NCI-H1417 (cell line): ENCODE measurements around the gene SLC30A1.

Experiments
- DNase-seq, 3 experiments: peaks; one replicate each; lab custom pipeline; 2025; lab: John Stamatoyannopoulos, UW

SLC30A1 gene

DNA sequence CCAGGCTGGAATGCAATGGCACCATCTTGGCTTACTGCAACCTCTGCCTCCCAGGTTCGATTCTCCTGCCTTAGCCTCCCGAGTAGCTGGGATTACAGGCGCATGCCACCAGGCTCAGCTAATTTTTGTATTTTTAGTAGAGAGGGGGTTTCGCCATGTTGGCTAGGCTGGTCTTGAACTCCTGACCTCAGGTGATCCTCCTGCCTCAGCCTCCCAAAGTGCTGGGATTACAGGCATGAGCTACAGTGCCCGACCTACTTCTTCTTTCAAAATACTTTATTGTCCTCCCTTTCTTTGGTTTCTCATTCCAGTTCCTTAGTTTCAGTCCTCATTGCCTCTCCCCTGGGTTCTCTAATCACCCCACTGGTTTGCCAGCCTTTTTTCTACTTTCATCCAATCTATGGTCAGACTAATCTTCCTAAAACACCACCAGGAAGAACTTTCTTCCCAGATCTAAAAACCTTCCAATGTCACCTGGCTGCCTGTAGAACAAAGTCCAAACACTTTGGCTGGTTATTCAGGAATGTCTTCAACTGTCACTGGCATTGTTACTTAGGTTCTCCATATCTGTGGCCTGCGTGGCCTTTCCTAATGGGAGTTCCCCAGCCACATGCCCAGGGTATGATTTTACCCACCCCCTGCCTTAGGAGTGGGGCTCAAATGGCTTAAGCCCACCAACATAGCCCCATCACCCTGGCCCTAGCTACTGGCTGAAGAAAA, 29.0 kb upstream of the SLC30A1 start:
- no peak for DNase-seq

GRCh38 chr1:211606914-211607753, 28.2 kb upstream of the SLC30A1 start:
- no peak for DNase-seq

DNA sequence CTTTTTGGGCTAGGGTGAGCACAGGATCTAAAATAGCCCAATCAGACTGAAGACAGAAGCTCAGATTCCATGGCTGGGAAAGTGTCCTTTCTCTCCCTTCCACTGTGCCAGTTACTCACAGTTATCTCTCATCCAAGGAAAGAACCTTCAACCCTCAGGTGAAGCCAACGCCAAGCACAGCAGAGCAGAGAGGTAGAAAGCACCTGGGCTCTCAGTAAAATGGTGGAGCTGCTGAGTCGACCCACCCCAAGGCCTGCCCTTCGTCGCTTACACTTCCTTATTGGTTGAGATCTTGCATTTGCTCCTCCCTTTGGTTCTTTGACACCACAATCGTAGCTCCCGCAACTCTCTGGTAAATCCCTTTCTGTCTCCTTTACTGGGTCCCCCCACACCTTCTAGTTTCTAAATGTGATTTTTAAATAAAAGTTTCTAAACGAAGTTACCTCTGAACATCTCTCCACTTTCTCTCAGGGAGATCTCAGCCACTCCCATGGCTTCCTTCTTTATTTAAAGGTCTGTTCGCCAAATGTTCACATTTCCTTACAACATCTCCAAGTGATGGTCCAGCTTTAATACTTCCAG, 27.5 kb upstream of the SLC30A1 start:
- no peak for DNase-seq

DNA sequence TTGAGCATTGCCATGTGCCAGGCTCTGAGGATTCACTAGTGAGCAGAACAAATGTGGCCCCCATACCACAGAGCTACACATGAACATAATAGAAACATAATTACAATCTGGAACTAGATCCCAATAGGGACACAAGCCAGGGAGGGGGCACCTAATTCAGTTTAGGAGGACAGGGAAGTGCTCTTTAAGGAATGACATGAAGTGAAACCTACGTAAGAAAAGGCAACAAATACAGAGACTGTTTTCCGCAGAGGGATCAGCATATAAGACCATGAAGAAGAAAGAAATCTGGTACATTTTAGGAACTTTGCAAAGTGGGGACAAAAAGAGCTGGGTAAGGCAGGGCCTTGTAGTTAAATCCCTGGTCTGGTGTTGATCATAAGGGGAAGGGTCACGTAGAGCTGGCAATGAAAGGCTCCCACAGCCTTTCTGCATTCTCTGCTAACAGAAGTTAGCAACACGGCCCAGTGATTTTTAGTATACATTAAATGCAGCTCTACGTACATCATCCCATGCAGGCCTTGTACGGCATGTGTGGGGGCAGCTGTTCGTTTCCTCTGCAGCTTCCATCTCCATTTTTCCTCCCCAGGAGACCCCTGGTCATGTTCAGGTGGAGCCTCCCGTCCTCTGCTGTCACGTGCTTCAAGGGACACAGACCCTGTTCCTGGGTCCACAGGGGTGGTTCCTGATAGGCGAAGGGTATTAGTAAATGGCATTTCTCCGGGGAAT, 26.8 kb upstream of the SLC30A1 start:
- no peak for DNase-seq

GRCh38 chr1:211605034-211605433, 26.1 kb upstream of the SLC30A1 start:
- DNase-seq: no peak

DNA sequence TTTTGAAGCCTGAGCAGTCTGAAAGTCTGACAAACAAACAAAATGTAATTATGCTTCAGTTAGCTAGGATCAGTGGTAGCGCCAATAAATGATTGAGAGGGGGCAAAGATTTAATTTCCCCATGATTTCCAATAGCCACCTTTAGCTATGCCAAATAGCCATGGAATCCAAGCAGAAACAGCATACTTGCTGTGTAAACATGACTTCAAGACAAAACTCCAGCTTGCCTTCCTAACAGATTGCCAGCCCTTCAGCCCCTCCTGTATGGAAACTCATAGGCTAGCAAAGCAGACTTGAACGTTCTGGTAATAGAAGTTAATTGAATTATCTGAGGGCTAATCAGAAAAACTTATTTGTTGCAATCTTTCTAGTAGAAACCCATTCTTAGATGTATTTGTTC, 25.6 kb upstream of the SLC30A1 start:
- DNase-seq: no peak

GRCh38 chr1:211603713-211604112, 24.8 kb upstream of the SLC30A1 start:
- no peak for DNase-seq

DNA sequence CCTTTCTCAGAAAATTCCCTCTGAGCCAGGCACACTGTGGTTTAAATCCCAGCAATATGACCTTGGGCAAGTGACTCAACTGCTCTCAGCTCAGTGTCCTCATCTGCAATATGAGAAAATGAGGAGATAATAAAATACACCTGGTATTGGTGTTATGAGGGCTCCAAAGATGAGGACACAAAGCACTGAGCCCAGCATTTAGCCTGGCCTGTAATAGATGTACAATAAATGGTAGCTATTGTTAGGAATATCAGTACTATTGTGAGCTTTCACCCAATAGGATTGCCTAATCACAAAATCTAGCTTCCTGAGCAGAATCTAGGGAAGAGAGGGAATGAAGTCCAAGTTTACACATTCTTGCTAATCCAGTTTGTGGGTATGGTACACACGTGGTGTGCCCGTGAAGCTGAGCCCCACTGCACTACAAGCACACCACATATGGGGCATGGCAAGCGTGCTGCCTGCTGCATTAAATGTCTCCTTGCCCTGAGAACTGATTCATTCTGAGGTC, 24.3 kb upstream of the SLC30A1 start:
- no peak for DNase-seq

- no peak for DNase-seq
These were observed 23.2 kb upstream of the SLC30A1 start for GRCh38 chr1:211601982-211602670.

DNA sequence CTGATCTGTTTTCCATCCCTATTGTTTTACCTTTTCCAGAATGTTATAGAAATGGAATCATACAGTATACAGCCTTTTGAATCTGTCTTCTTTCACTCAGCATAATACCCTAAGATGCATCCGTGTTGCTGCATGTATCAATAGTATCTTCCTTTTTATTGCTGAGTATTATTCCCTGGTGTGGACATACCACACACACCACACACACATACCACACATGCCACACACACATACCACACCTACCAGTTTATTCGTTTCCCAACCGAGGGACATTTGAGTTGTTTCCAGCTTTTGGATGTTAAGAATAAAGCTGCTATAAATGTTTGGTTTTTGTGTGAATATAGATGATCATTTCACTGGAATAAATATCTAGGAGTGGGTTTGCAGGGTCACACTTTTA, 22.2 kb upstream of the SLC30A1 start:
- no peak for DNase-seq

DNA sequence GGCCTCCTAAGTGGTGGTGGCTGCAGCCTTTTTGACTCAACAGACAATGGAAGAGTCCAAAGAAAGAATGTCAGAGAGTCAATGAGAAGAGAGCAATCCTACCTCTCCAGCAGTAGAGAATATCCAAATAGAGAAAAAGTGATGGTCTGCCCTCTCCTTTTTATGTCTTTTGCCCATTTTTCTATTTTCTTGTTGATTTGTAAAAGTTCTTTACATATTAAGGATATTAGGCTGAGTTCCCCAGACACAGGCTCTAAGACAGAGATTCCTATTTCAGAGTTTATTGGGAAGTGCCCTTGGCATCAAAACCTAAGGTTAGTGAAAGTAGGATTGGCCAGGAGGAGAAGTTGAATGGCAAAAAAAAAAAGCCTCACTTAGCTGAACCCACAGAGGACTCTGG, 20.3 kb upstream of the SLC30A1 start:
- no peak for DNase-seq

GRCh38 chr1:211598514-211598913, 19.6 kb upstream of the SLC30A1 start:
- no peak for DNase-seq

DNA sequence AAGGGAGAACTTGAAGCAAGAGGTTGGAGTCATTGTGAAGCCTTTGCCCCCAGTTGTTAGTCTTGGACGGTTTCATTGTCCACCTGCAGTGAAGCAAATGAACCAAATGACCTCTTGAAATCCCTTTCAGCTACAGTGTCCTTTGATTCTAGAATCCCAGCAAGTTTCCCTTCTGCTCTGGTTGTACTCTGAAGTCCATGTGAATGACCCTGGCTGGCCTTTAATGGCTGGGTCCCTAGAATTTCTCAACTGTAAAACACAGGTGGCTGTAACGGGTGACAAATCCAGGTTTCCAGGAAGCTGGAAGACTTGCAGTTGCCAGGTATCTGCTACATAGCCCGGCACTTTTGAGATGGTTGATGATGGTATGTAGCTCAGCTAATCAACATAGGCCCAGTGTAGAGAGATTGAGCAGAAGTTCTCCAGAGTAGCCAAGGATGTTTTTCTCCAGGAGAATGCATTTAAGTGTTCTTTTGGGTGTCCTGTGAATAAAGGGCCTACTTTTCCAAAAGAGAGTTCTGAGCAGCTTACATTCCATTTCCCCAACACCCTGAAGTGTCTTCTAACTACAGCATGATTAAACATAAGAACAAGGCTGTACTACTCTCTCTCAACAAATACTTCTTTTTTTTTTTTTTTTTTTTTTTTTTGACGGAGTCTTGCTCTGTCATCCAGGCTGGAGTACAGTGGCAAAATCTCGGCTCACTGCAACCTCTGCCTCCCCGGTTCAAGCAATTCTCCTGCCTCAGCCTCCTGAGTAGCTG, 17.6 kb upstream of the SLC30A1 start:
- no peak for DNase-seq

- DNase-seq: no peak
These were observed 16.5 kb upstream of the SLC30A1 start for GRCh38 chr1:211595419-211595818.

DNA sequence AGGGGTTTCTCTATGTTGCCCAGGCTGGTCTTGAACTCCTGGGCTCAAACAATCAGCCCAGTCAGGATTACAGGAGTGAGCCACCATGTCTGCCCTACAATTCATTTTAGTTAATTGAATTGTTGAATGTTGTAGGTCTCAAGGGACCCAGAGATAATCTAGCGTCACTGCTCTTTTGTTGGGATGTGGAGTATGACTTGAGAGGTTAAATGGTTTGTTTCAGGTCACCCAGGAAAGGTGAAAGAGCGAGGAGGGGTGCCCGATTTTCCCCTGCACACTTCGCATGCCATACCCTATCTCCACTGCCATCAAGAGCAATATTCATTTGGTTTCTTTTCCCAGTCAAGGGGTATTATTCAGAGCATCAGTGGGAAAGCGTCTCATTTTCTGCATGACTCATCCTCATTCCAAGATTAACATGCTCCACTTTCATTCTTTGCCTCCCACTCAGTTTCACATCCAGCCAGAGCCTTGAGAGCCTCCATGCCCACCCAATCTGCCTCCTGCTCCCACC, 13.1 kb upstream of the SLC30A1 start:
- DNase-seq: no peak

GRCh38 chr1:211589782-211590721, 11.1 kb upstream of the SLC30A1 start:
- DNase-seq: no peak

- no peak for DNase-seq
These were observed 9.8 kb upstream of the SLC30A1 start for GRCh38 chr1:211588711-211589110.

DNA sequence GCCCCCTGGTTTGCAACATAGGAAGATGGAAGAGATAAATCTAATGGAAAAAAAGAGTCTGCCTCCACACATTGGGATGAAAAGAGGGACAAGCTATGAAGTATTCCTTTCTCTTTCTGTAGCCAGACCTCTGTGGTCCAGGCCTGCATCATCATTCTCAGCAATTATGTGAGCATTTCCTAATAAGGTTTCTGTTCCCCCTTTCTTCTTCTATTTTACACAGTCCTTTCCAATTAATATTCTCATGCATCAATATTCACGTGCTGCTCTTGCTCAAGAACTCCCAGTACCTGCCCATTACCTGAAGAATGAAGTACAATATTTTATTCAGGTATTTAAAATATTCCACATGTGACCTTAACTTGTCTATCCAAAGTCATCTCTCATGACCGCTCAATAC, 8.2 kb upstream of the SLC30A1 start:
- no peak for DNase-seq

- no peak for DNase-seq
These were observed 7.6 kb upstream of the SLC30A1 start for GRCh38 chr1:211586538-211586937.
